Upper lobe of right lung (tissue), 1 donor: ENCODE data around the gene DZIP1L. TPM values are rescaled to one million over a fixed set of nuclear protein-coding genes. Genes with fewer than 3 reads are reported as not detected.

Source experiments
- ATAC-seq: fragments of 200-7000 bp; cut with Tn5 transposase; one replicate; pipeline ENCODE4 v1.9.1; 2020; ENCODE audit warnings: mild to moderate bottlenecking, moderate library complexity
- DNase-seq: peaks from one replicate; pipeline ENCODE4 v3.0.0-alpha.2; 2020
- H3K27ac ChIP-seq: fragments of 200-600 bp; one replicate; pipeline ENCODE4 v1.8.0; 2022
- H3K27me3 ChIP-seq: fragments of 200-600 bp; one replicate; pipeline ENCODE4 v1.8.0; 2022; ENCODE audit warnings: mild to moderate bottlenecking
- H3K36me3 ChIP-seq: fragments of 200-600 bp; one replicate; pipeline ENCODE4 v1.8.0; 2022
- H3K4me1 ChIP-seq: fragments of 200-600 bp; one replicate; pipeline ENCODE4 v1.8.0; 2022
- H3K4me3 ChIP-seq: fragments of 200-600 bp; one replicate; pipeline ENCODE4 v1.8.0; 2022; ENCODE audit warnings: mild to moderate bottlenecking
- H3K9me3 ChIP-seq: fragments of 200-600 bp; one replicate; pipeline ENCODE4 v1.8.0; 2022
- CTCF ChIP-seq: fragments of 200-600 bp; IDR thresholded peaks from one replicate; pipeline ENCODE4 v1.8.0; 2022; ENCODE audit warnings: antibody characterized with exemption
- intact Hi-C: fragments of 100-400 bp; cut with DNase I; formaldehyde crosslinking; loops from one replicate; pipeline ENCODE4 v1.11.0; 2022
- total RNA-seq: library from RNA; stranded (reverse); fragmentation: NEBNext Ultra II Directional; extraction: Animal tissue kit (Norgen Biotek cat#: 25700); gene quantifications from one replicate; pipeline ENCODE4 v1.2.1, GENCODE V29; 2021
- donor health status: DM: no; HTN: yes; CAD: no; lungs with severe emphysema.

DZIP1L gene
- total RNA-seq, 1 donor from 2014 or later = 8.1 TPM

GRCh38 chr3:138132239-138132638, 16.8 kb upstream of the DZIP1L start, which contains the start of gene A4GNT:
A4GNT (minus strand) TSS chr3:138132390; CDS start chr3:138131256, 1,134 bp downstream.
- intact Hi-C loops = no loop called here
- H3K27me3 ChIP-seq = no peaks in the 10 kb centered on the region
- no peaks in the 10 kb centered on the region for H3K4me1 ChIP-seq
- TF ChIP-seq CTCF = no peak
- DNase-seq = no peak
- H3K4me3 ChIP-seq = no peak within 1 kb of the TSS
- ATAC-seq = no peak
- H3K9me3 ChIP-seq = no peaks in the 10 kb centered on the region
- no peak within 1 kb of the TSS for H3K27ac ChIP-seq
- H3K36me3 ChIP-seq = no peaks in the 10 kb centered on the region

GRCh38 chr3:138127636-138128365, 12.4 kb upstream of the DZIP1L start:
- Histone ChIP-seq H3K4me3 (no peak overlapping the region), H3K27ac (no peak overlapping the region), H3K9me3 (no peaks in the 10 kb centered on the region), H3K27me3 (no peaks in the 10 kb centered on the region), H3K36me3 (no peaks in the 10 kb centered on the region), H3K4me1 (no peaks in the 10 kb centered on the region)
- TF ChIP-seq CTCF = no peak
- no peak for ATAC-seq
- intact Hi-C loops = no loop called here
- DNase-seq = no peak

- no peak for TF ChIP-seq CTCF
- ATAC-seq (peak; percentile 90), DNase-seq (no peak)
- H3K4me1 ChIP-seq = no peaks in the 10 kb centered on the region
- H3K9me3 ChIP-seq = no peaks in the 10 kb centered on the region
- H3K27ac ChIP-seq = peak overlapping the region; percentile 26
- no peak overlapping the region for H3K4me3 ChIP-seq
- intact Hi-C loops = no loop called here
- H3K36me3 ChIP-seq = no peaks in the 10 kb centered on the region
- no peaks in the 10 kb centered on the region for H3K27me3 ChIP-seq
Measured at GRCh38 chr3:138125548-138126221, 10.3 kb upstream of the DZIP1L start.

GRCh38 chr3:138124706-138125355, 9.4 kb upstream of the DZIP1L start:
- peak overlapping the region; percentile 21 for H3K27ac ChIP-seq
- intact Hi-C loops = no loop called here
- ATAC-seq = peak; percentile 67

GRCh38 chr3:138124188-138124587, 8.8 kb upstream of the DZIP1L start:
- Histone ChIP-seq H3K36me3 (no peaks in the 10 kb centered on the region), H3K27ac (no peak overlapping the region), H3K27me3 (no peaks in the 10 kb centered on the region), H3K4me1 (no peaks in the 10 kb centered on the region), H3K9me3 (no peaks in the 10 kb centered on the region), H3K4me3 (no peak overlapping the region)
- TF ChIP-seq CTCF = no peak
- no peak for DNase-seq
- ATAC-seq = peak; percentile 65
- intact Hi-C loops = no loop called here

More at GRCh38 chr3:138124706-138125355, 9.4 kb upstream of the DZIP1L start:
- Histone ChIP-seq H3K36me3 (no peaks in the 10 kb centered on the region), H3K27me3 (no peaks in the 10 kb centered on the region), H3K4me3 (no peak overlapping the region), H3K4me1 (no peaks in the 10 kb centered on the region), H3K9me3 (no peaks in the 10 kb centered on the region)
- TF ChIP-seq CTCF = no peak
- DNase-seq = peak; percentile 68
